ENCODE data around the gene SLC17A9.

Gene SLC17A9

GRCh38 chr20:62907384-62908317, 44.9 kb upstream of the SLC17A9 start:
- Histone ChIP-seq H3K9me3 (no peaks in the 10 kb centered on the region), H3K27me3 (no peaks in the 10 kb centered on the region), H3K4me1 (no peaks in the 10 kb centered on the region), H3K4me3 (ENCODE audit: low read depth, low read length) (no peak overlapping the region), H3K36me3 (peaks cover 96% of the 10 kb centered on the region)
- peak; percentile 49 for DNase-seq
- peak; percentile 61 for TF ChIP-seq CTCF (IDR thresholded peaks at IDR 0.05; ENCODE audit: low read depth, low read length)

GRCh38 chr20:62908971-62909791, 43.3 kb upstream of the SLC17A9 start:
- H3K4me3 ChIP-seq (ENCODE audit: low read depth, low read length) = no peak overlapping the region
- no peaks in the 10 kb centered on the region for H3K4me1 ChIP-seq
- no peaks in the 10 kb centered on the region for H3K9me3 ChIP-seq
- DNase-seq = no peak
- TF ChIP-seq CTCF (IDR thresholded peaks at IDR 0.05; ENCODE audit: low read depth, low read length) = no peak
- peaks cover 90% of the 10 kb centered on the region for H3K36me3 ChIP-seq
- H3K27me3 ChIP-seq = no peaks in the 10 kb centered on the region

- no peak for TF ChIP-seq CTCF (IDR thresholded peaks at IDR 0.05; ENCODE audit: low read depth, low read length)
- Histone ChIP-seq H3K27me3 (no peaks in the 10 kb centered on the region), H3K9me3 (no peaks in the 10 kb centered on the region), H3K4me1 (peaks cover 5% of the 10 kb centered on the region), H3K36me3 (peaks cover 84% of the 10 kb centered on the region), H3K4me3 (ENCODE audit: low read depth, low read length) (no peak overlapping the region)
- no peak for DNase-seq
These were observed 42.2 kb upstream of the SLC17A9 start for GRCh38 chr20:62910217-62910766.

GRCh38 chr20:62910777-62911497, 41.6 kb upstream of the SLC17A9 start:
- Histone ChIP-seq H3K4me1 (peaks cover 6% of the 10 kb centered on the region), H3K9me3 (no peaks in the 10 kb centered on the region), H3K36me3 (peaks cover 77% of the 10 kb centered on the region), H3K27me3 (no peaks in the 10 kb centered on the region), H3K4me3 (ENCODE audit: low read depth, low read length) (no peak overlapping the region)
- DNase-seq = no peak
- TF ChIP-seq CTCF (IDR thresholded peaks at IDR 0.05; ENCODE audit: low read depth, low read length) = no peak

GRCh38 chr20:62911701-62912280, 40.7 kb upstream of the SLC17A9 start:
- no peak for TF ChIP-seq CTCF (IDR thresholded peaks at IDR 0.05; ENCODE audit: low read depth, low read length)
- Histone ChIP-seq H3K4me3 (ENCODE audit: low read depth, low read length) (no peak overlapping the region), H3K36me3 (peaks cover 69% of the 10 kb centered on the region), H3K9me3 (no peaks in the 10 kb centered on the region), H3K27me3 (no peaks in the 10 kb centered on the region), H3K4me1 (peaks cover 6% of the 10 kb centered on the region)
- DNase-seq = no peak

Data from BE2C (cell line).